Prostate gland (tissue), 2 donors: Measurements from ENCODE around the gene ANKRD62. TPM values are rescaled to one million over a fixed set of nuclear protein-coding genes. Genes with fewer than 3 reads are reported as not detected.

Source experiments
- small RNA-seq, 2 donors: library from RNA; depleted of rRNA; stranded (forward); fragments of <200 nt; gene quantifications; one replicate each; pipeline ENCODE3, GENCODE V24; 2016
- total RNA-seq, 2 donors: library from RNA; depleted of rRNA; stranded (reverse); fragments of >200 nt; gene quantifications; one replicate each; pipeline ENCODE4 v1.1.0, GENCODE V29; 2016

The ANKRD62 gene
- total RNA-seq, 2 donors from 2014 or later, result 4.3 TPM; not detected in 1

Small RNAs within 50 kb of the gene (small RNA-seq; reads per million reads assigned to genes)
- 0 reads per million in 2 donors for gene RNU6-324P

Other genes starting within 250 kb of the ANKRD62 start
- 10 to 100 TPM; 42.8 to 50.0 TPM for gene CHMP1B, start 242.4 kb upstream of the ANKRD62 start, total RNA-seq
- gene MPPE1, start 185.5 kb upstream of the ANKRD62 start, total RNA-seq, result 10 to 100 TPM; 19.3 to 29.1 TPM
- 10 to 100 TPM; 16.6 to 17.9 TPM for gene IMPA2, start 112.3 kb upstream of the ANKRD62 start, total RNA-seq
- not detected for gene CIDEA, start 160.5 kb downstream of the ANKRD62 start, total RNA-seq
- gene TUBB6, start 214.4 kb downstream of the ANKRD62 start, total RNA-seq, result 100 to 1,000 TPM in 1 of 2 donors, 10 to 100 TPM in 1; 51.9 to 133 TPM